HepG2 (cell line): ENCODE results near the gene C7orf57. TPM values are rescaled to one million over a fixed set of nuclear protein-coding genes. Genes with fewer than 3 reads are reported as not detected.
A peak's percentile ranks its signal among the peaks of the same experiment; 100 is the strongest.

Source experiments
- ADNP ChIP-seq: sonication (generic); formaldehyde crosslinking; IDR thresholded peaks from 2 replicates; pipeline ENCODE4 v1.4.0; 2020; ENCODE audit warnings: missing genetic modification reagents
- CERS6 ChIP-seq: sonication (generic); formaldehyde crosslinking; IDR thresholded peaks from 2 replicates; pipeline ENCODE4 v1.5.0; 2020; ENCODE audit warnings: missing genetic modification reagents
- CHD4 ChIP-seq: fragments of 200-600 bp; sonication (generic); IDR thresholded peaks from 2 replicates; pipeline ENCODE4 v1.7.0; 2017; ENCODE audit warnings: mild to moderate bottlenecking, low read length, borderline replicate concordance
- CREB3 ChIP-seq: sonication (generic); formaldehyde crosslinking; IDR thresholded peaks from 2 replicates; pipeline ENCODE4 v1.5.0; 2020; ENCODE audit warnings: missing genetic modification reagents
- GATAD2A ChIP-seq: IDR thresholded peaks from 2 replicates; pipeline ENCODE4 v1.6.1; 2016
- HINFP ChIP-seq: sonication (generic); formaldehyde crosslinking; IDR thresholded peaks from 2 replicates; pipeline ENCODE4 v1.4.0; 2020; ENCODE audit warnings: low read depth, mild to moderate bottlenecking, missing genetic modification reagents
- HOMEZ ChIP-seq: IDR thresholded peaks from 2 replicates; pipeline ENCODE4 v1.6.1; 2016; ENCODE audit warnings: low read depth
- MAFF ChIP-seq: IDR thresholded peaks from 2 replicates; pipeline ENCODE4 v1.6.1; 2011; ENCODE audit warnings: low read depth, low read length, improper control_type of control experiment
- NCOA2 ChIP-seq: sonication (generic); formaldehyde crosslinking; IDR thresholded peaks from 2 replicates; pipeline ENCODE4 v1.8.0; 2022; ENCODE audit warnings: inconsistent platforms
- NCOA5 ChIP-seq: sonication (generic); formaldehyde crosslinking; IDR thresholded peaks from 2 replicates; pipeline ENCODE4 v1.4.0; 2020; ENCODE audit warnings: missing genetic modification reagents
- NFIB ChIP-seq: sonication (generic); formaldehyde crosslinking; IDR thresholded peaks from 2 replicates; pipeline ENCODE4 v1.9.0; 2021; ENCODE audit warnings: missing genetic modification reagents, mild to moderate bottlenecking, borderline replicate concordance
- RFX1 ChIP-seq: fragments of 450-650 bp; IDR thresholded peaks from 2 replicates; pipeline ENCODE4 v1.6.1; 2017
- RNF219 ChIP-seq: sonication (generic); formaldehyde crosslinking; IDR thresholded peaks from 2 replicates; pipeline ENCODE4 v1.5.0; 2020; ENCODE audit warnings: mild to moderate bottlenecking, missing genetic modification reagents
- TARDBP ChIP-seq: sonication (generic); formaldehyde crosslinking; IDR thresholded peaks from 2 replicates; pipeline ENCODE4 v1.8.0; 2022; ENCODE audit warnings: mild to moderate bottlenecking, missing genetic modification reagents
- TRIM24 ChIP-seq: sonication (generic); formaldehyde crosslinking; IDR thresholded peaks from 2 replicates; pipeline ENCODE4 v1.8.0; 2022; ENCODE audit warnings: mild to moderate bottlenecking, missing genetic modification reagents
- ZNF124 ChIP-seq: sonication (generic); formaldehyde crosslinking; IDR thresholded peaks from 2 replicates; pipeline ENCODE4 v1.4.0; 2020; ENCODE audit warnings: missing genetic modification reagents
- ZNF18 ChIP-seq: sonication (generic); formaldehyde crosslinking; IDR thresholded peaks from 2 replicates; pipeline ENCODE4 v1.8.0; 2022; ENCODE audit warnings: mild to moderate bottlenecking, missing genetic modification reagents; ENCODE audit not compliant: insufficient replicate concordance
- ZNF207 ChIP-seq: fragments of 450-650 bp; IDR thresholded peaks from 2 replicates; pipeline ENCODE4 v1.6.1; 2016; ENCODE audit warnings: antibody characterized with exemption, borderline replicate concordance
- ZNF530 ChIP-seq: sonication (generic); formaldehyde crosslinking; IDR thresholded peaks from 2 replicates; pipeline ENCODE4 v1.5.0; 2020; ENCODE audit warnings: low read depth, mild to moderate bottlenecking, missing genetic modification reagents
- ZNF597 ChIP-seq: sonication (generic); formaldehyde crosslinking; IDR thresholded peaks from 2 replicates; pipeline ENCODE4 v1.5.0; 2020; ENCODE audit warnings: missing genetic modification reagents
- ZNF780A ChIP-seq: sonication (generic); formaldehyde crosslinking; IDR thresholded peaks from 2 replicates; pipeline ENCODE4 v1.8.0; 2022; ENCODE audit warnings: mild to moderate bottlenecking, missing genetic modification reagents, moderate library complexity
- ZSCAN12 ChIP-seq: sonication (generic); formaldehyde crosslinking; IDR thresholded peaks from 2 replicates; pipeline ENCODE4 v1.9.0; 2021; ENCODE audit warnings: mild to moderate bottlenecking, missing genetic modification reagents
- polyA plus RNA-seq, 8 experiments: library from polyadenylated mRNA; depleted of rRNA in 3 of 8; stranded (reverse) in 7 of 8; unstranded in 1 of 8; fragments of >200 nt; fragmentation: Illumina TruSeq in 4 of 8; extraction: Trizol in 4 of 8; gene quantifications; 2 replicates each; pipeline versions ENCODE4 v1.2.1 to v1.2.3, GENCODE V29; 2011 to 2016; ENCODE audit warnings: low read depth in 4 of 8, missing spikeins in 1 of 8, mixed read lengths in 1 of 8; ENCODE audit not compliant: insufficient read depth in 1 of 8
- total RNA-seq, 5 experiments: library from RNA; depleted of rRNA; stranded (reverse); fragments of >200 nt; fragmentation: Illumina TruSeq; extraction: Trizol; gene quantifications; 2 replicates each; pipeline ENCODE4 v1.2.3, GENCODE V29; 2016; ENCODE audit warnings: low read depth in 1 of 5

C7orf57 gene
- total and polyA plus RNA-seq, 2 of the 13 experiments (the other 11 are each of a cell fraction or from before 2014, with no cell fraction given): not detected

GRCh38 chr7:48088559-48089045, 53.3 kb downstream of the C7orf57 start (continued):
- TF ChIP-seq ZNF124: peak; percentile 33; the same call in 1 of the 2 replicates
- no peak for TF ChIP-seq CHD4
- TF ChIP-seq TARDBP (CRISPR knock-in tag): no peak; the same call in 1 of the 2 replicates
- TF ChIP-seq ZNF18 (CRISPR knock-in tag): no peak
- TF ChIP-seq CREB3: no peak
- TF ChIP-seq ZNF530 (CRISPR knock-in tag): no peak
- no peak for TF ChIP-seq MAFF
- no peak; the same call in 1 of the 2 replicates for TF ChIP-seq NCOA2 (CRISPR knock-in tag)
- no peak for TF ChIP-seq CERS6 (CRISPR knock-in tag)
- no peak for TF ChIP-seq NFIB (CRISPR knock-in tag)
- TF ChIP-seq ADNP: no peak
- no peak for TF ChIP-seq ZSCAN12
- TF ChIP-seq RNF219 (CRISPR knock-in tag): no peak
- TF ChIP-seq GATAD2A (CRISPR knock-in tag): 0 out of 2 replicates have a peak, but pooled peaks have one; percentile 20
- no peak for TF ChIP-seq ZNF780A
- TF ChIP-seq HINFP: peak; percentile 62; the same call in 1 of the 2 replicates
- no peak for TF ChIP-seq TRIM24 (CRISPR knock-in tag)
- no peak for TF ChIP-seq HOMEZ (CRISPR knock-in tag)
- TF ChIP-seq NCOA5 (CRISPR knock-in tag): no peak
- TF ChIP-seq ZNF597 (CRISPR knock-in tag): no peak
- TF ChIP-seq ZNF207: no peak
- TF ChIP-seq RFX1: no peak
